Measurements from ENCODE around the gene MRS2.

MRS2 gene

GRCh38 chr6:24419526-24419925 lies 16.8 kb downstream of the MRS2 start:
- ATAC-seq: no peak
- TF ChIP-seq TSHZ2 (CRISPR knock-in tag; IDR thresholded peaks at IDR 0.05) (no peak), CSDC2 (CRISPR knock-in tag; IDR thresholded peaks at IDR 0.05) (no peak), GLIS3 (CRISPR knock-in tag; IDR thresholded peaks at IDR 0.05) (no peak), TOX (CRISPR knock-in tag; IDR thresholded peaks at IDR 0.05; ENCODE audit: borderline replicate concordance) (no peak), ZC3H10 (CRISPR knock-in tag; IDR thresholded peaks at IDR 0.05) (no peak), TCF4 (CRISPR knock-in tag; IDR thresholded peaks at IDR 0.05; ENCODE audit: borderline replicate concordance) (no peak), BACH2 (CRISPR knock-in tag; IDR thresholded peaks at IDR 0.05; ENCODE audit: borderline replicate concordance) (no peak), ARNTL (CRISPR knock-in tag; IDR thresholded peaks at IDR 0.05; ENCODE audit: borderline replicate concordance, low read depth) (no peak), ZNF565 (CRISPR knock-in tag; conservative IDR thresholded peaks at IDR 0.05; ENCODE audit: low read depth) (no peak), RARB (CRISPR knock-in tag; IDR thresholded peaks at IDR 0.05) (no peak), ESRRG (CRISPR knock-in tag; IDR thresholded peaks at IDR 0.05) (no peak), PATZ1 (CRISPR knock-in tag; IDR thresholded peaks at IDR 0.05; ENCODE audit: borderline replicate concordance) (no peak), CREB5 (CRISPR knock-in tag; IDR thresholded peaks at IDR 0.05; ENCODE audit: low read depth) (no peak), ZNF70 (CRISPR knock-in tag; IDR thresholded peaks at IDR 0.05) (no peak), ZNF8 (CRISPR knock-in tag; IDR thresholded peaks at IDR 0.05) (no peak), ZFP3 (CRISPR knock-in tag; IDR thresholded peaks at IDR 0.05) (no peak)
- TF ChIP-seq, protein P1, sequence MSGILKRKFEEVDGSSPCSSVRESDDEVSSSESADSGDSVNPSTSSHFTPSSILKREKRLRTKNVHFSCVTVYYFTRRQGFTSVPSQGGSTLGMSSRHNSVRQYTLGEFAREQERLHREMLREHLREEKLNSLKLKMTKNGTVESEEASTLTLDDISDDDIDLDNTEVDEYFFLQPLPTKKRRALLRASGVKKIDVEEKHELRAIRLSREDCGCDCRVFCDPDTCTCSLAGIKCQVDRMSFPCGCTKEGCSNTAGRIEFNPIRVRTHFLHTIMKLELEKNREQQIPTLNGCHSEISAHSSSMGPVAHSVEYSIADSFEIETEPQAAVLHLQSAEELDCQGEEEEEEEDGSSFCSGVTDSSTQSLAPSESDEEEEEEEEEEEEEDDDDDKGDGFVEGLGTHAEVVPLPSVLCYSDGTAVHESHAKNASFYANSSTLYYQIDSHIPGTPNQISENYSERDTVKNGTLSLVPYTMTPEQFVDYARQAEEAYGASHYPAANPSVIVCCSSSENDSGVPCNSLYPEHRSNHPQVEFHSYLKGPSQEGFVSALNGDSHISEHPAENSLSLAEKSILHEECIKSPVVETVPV (CRISPR knock-in tag; IDR thresholded peaks at IDR 0.05): no peak

DNA sequence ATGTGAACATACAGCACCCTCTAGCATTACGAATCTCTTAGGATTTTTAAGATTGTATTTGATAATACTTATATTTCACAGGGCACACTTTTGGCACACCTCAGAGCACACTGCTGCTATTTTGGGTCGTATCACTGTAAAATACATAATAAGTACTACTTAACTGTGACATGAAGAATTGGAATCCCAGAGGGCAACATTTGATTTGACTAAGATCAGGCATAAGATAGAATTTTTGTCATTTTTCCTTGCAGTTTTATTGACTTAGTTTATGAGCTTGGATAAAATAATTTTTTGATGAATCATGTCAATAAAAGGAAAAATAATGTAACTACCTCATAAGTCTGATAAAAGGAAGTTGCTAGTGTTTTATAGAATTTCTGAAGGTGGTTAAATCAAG lies 22.4 kb downstream of the MRS2 start:
- ATAC-seq: no peak
- TF ChIP-seq ZFP3 (CRISPR knock-in tag; IDR thresholded peaks at IDR 0.05) (no peak), ZC3H10 (CRISPR knock-in tag; IDR thresholded peaks at IDR 0.05) (no peak), ISL1 (CRISPR knock-in tag; IDR thresholded peaks at IDR 0.05) (0 out of 2 replicates have a peak, but pooled peaks have one; percentile 16)

DNA sequence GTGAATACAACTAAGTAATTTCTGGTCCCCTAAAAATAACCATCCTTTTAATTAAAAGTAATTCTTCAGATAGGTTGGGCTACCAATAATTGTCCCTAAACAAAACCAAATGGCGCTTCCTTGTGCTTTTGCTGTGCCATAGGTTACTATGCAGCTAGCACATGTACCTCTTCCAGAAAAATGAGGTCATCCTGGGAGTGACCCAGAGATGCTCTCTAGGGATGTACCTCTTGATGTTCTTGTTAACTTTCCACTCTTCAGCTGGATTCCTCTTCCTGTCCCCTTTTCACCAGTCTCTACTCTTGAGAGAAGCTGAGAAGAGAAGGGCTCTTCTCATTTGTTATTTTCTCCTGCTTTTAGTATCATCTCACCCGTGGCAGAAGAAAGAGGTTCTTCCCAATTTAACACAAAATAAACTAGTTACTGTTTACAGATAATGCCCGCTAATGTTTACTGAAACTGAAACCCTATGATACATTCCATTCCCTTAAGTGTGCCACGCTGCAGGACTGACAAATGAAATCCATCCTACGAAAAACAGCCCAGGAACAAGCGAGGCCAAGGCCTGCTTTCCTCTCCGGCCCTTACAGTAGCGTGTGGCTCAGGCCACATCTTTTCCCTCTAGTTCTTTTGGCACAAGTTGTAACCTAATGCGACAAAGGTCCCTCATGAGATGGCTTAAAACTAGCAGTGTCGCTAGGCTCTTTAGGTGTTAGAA lies 24.2 kb downstream of the MRS2 start:
- no peak for ATAC-seq
- TF ChIP-seq ZNF8 (CRISPR knock-in tag; IDR thresholded peaks at IDR 0.05): no peak
- TF ChIP-seq, protein P1 (CRISPR knock-in tag; IDR thresholded peaks at IDR 0.05): no peak

DNA sequence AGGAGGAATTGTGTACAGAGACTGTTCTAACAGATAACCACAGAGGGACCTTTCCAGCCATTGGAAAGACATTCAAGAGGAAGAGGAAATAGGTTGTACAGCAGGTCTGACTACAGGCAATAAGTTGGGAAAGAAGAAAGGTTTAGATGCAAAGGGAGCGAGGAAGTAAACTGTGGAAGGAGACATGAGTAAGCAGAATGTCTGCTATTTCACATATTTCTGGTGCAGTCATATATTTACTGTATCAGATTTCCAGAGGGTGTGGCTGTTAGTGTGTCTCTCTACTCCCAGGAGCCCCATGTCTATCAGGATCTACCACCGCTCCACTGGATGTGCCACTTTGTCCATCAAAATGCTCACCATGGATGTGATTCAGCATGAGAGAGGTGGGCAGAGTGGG lies 25.9 kb downstream of the MRS2 start:
- ATAC-seq: peak; percentile 75

More for the DNA sequence above, 25.9 kb downstream of the MRS2 start:
- TF ChIP-seq OSR1 (CRISPR knock-in tag; IDR thresholded peaks at IDR 0.05): no peak
- no peak for TF ChIP-seq ARNTL (CRISPR knock-in tag; IDR thresholded peaks at IDR 0.05; ENCODE audit: borderline replicate concordance, low read depth)
- TF ChIP-seq ZFP3 (CRISPR knock-in tag; IDR thresholded peaks at IDR 0.05): no peak
- no peak for TF ChIP-seq SNAI2 (CRISPR knock-in tag; IDR thresholded peaks at IDR 0.05)
- no peak for TF ChIP-seq TCF4 (CRISPR knock-in tag; IDR thresholded peaks at IDR 0.05; ENCODE audit: borderline replicate concordance)
- no peak for TF ChIP-seq TSHZ2 (CRISPR knock-in tag; IDR thresholded peaks at IDR 0.05)
- TF ChIP-seq ZNF8 (CRISPR knock-in tag; IDR thresholded peaks at IDR 0.05): no peak
- no peak for TF ChIP-seq ESRRG (CRISPR knock-in tag; IDR thresholded peaks at IDR 0.05)
- no peak for TF ChIP-seq ISL1 (CRISPR knock-in tag; IDR thresholded peaks at IDR 0.05)

Data from SK-N-SH treated with all-trans-retinoic acid at 6 μM for 48 hours (cell line).